K562 (cell line): ENCODE data around the gene MYH3. TPM values are rescaled to one million over a fixed set of nuclear protein-coding genes. Genes with fewer than 3 reads are reported as not detected.

Source experiments
- ATAC-seq: fragments of 200-7000 bp; cut with Tn5 transposase; 3 replicates; pipeline ENCODE4 v1.9.1; 2020; ENCODE audit warnings: moderate library complexity
- BruUV-seq: library from RNA; stranded (reverse); fragments of 400-500 nt; replicated peaks from 2 replicates; lab custom pipeline; 2021; lab: Mats Ljungman, UMichigan
- CTCF ChIA-PET: fragments of 300-600 bp; formaldehyde crosslinking; extraction: SDS; loops from one replicate; lab custom pipeline; 2021; ENCODE audit warnings: low intra/inter-chr PET ratio; lab: Yijun Ruan, JAX
- POLR2A ChIA-PET: fragments of 300-600, 350-650 bp; sonication (Branson Sonifier 250); formaldehyde crosslinking; extraction: SDS; loops from one replicate; lab custom pipeline; 2021; ENCODE audit warnings: antibody characterized with exemption, inconsistent platforms; lab: Yijun Ruan, JAX
- DNase-seq, 4 experiments: peaks; one replicate each; pipeline versions ENCODE4 v3.0.0 to v3.0.0-alpha.2; 2011 to 2018; ENCODE audit warnings: low spot score in 3 of 4, mixed read lengths in 3 of 4; ENCODE audit errors: extremely low read depth in 1 of 4
- FAIRE-seq: peaks from 2 replicates; lab custom pipeline; 2011; peaks lifted over from hg19 to GRCh38; lab: Jason Lieb, UNC
- H2AFZ ChIP-seq: 2 replicates; pipeline ENCODE4 v1.6.0; 2011; ENCODE audit warnings: low read depth, low read length, control low read depth, inconsistent platforms
- H3K27ac ChIP-seq: fragments of 200-600 bp; 3 replicates; pipeline ENCODE4 v1.8.0; 2011; ENCODE audit warnings: low read depth, mild to moderate bottlenecking, control low read depth, inconsistent platforms, low read length, moderate library complexity, mixed read lengths; ENCODE audit errors: extremely low read depth
- H3K27me3 ChIP-seq, 2 experiments: fragments of 300-600 bp in 1 of 2; 2 replicates in 1 of 2; 3 replicates in 1 of 2; pipeline versions ENCODE4 v1.6.0 to v1.8.0; 2011; ENCODE audit warnings: inconsistent platforms in 2 of 2, low read length in 2 of 2, mild to moderate bottlenecking in 1 of 2, mixed read lengths in 1 of 2, moderate library complexity in 1 of 2; ENCODE audit not compliant: control insufficient read depth in 2 of 2, insufficient read depth in 2 of 2
- H3K36me3 ChIP-seq: fragments of 300-600 bp; 3 replicates; pipeline ENCODE4 v1.8.0; 2011; ENCODE audit warnings: mild to moderate bottlenecking, low read length, inconsistent platforms; ENCODE audit not compliant: control insufficient read depth, insufficient read depth
- H3K4me1 ChIP-seq, 2 experiments: fragments of 200-600 bp in 1 of 2; replicated peaks in 1 of 2; 2 replicates in 1 of 2; 3 replicates in 1 of 2; pipeline versions ENCODE4 v1.5.1 to v1.8.0; 2011; ENCODE audit warnings: inconsistent platforms in 2 of 2, low read length in 2 of 2, mild to moderate bottlenecking in 1 of 2, mixed read lengths in 1 of 2, moderate library complexity in 1 of 2; ENCODE audit not compliant: control insufficient read depth in 2 of 2, insufficient read depth in 2 of 2
- H3K4me2 ChIP-seq: 2 replicates; pipeline ENCODE4 v1.6.1; 2011; ENCODE audit warnings: low read length, control low read depth, inconsistent platforms, mixed read lengths; ENCODE audit not compliant: insufficient read depth
- H3K4me3 ChIP-seq: fragments of 200-600 bp; sonication (generic), shearing (Covaris generic); 2 replicates; pipeline ENCODE4 v1.5.1; 2016; ENCODE audit warnings: control low read depth, inconsistent platforms
- H3K79me2 ChIP-seq: fragments of 200-600 bp; 3 replicates; pipeline ENCODE4 v1.8.0; 2011; ENCODE audit warnings: low read length, inconsistent platforms; ENCODE audit not compliant: control insufficient read depth, insufficient read depth
- H3K9ac ChIP-seq, 2 experiments: 2 replicates each; pipeline versions ENCODE4 v1.6.0 to v1.6.1; 2011; ENCODE audit warnings: low read depth in 2 of 2, low read length in 2 of 2, control low read depth in 1 of 2, inconsistent platforms in 1 of 2, mild to moderate bottlenecking in 1 of 2, mixed read lengths in 1 of 2; ENCODE audit not compliant: insufficient read depth in 1 of 2
- H3K9me1 ChIP-seq: one replicate; pipeline ENCODE4 v1.6.0; 2011; ENCODE audit warnings: inconsistent platforms, mild to moderate bottlenecking, low read length, moderate library complexity; ENCODE audit not compliant: control insufficient read depth, insufficient read depth
- H3K9me3 ChIP-seq: replicated peaks from 2 replicates; pipeline ENCODE4 v1.5.1; 2011; ENCODE audit warnings: low read depth, low read length, inconsistent platforms; ENCODE audit not compliant: control insufficient read depth, insufficient read depth
- H4K20me1 ChIP-seq: replicated peaks from 2 replicates; pipeline ENCODE4 v1.6.1; 2011; ENCODE audit warnings: low read length, inconsistent platforms, mixed read lengths; ENCODE audit not compliant: control insufficient read depth, insufficient read depth
- ADNP ChIP-seq: fragments of 200-800 bp; sonication (Bioruptor generic); IDR thresholded peaks from 2 replicates; pipeline ENCODE4 v1.6.1; 2016; ENCODE audit warnings: missing genetic modification characterization, missing compliant biosample characterization
- NR4A1 ChIP-seq, 2 experiments: fragments of 250-450 bp in 1 of 2; fragments of 450-650 bp in 1 of 2; sonication (Bioruptor Pico) in 1 of 2; IDR thresholded peaks; 2 replicates each; pipeline versions ENCODE4 v1.4.0 to v1.6.1; 2016 to 2020; ENCODE audit warnings: mild to moderate bottlenecking in 2 of 2, missing compliant biosample characterization in 1 of 2, missing genetic modification characterization in 1 of 2, moderate library complexity in 1 of 2
- NRF1 ChIP-seq, 2 experiments: fragments of 450-650 bp; IDR thresholded peaks in 1 of 2; conservative IDR thresholded peaks in 1 of 2; 2 replicates each; pipeline ENCODE4 v1.6.1; 2014; ENCODE audit warnings: mild to moderate bottlenecking in 2 of 2
- PML ChIP-seq: IDR thresholded peaks from 2 replicates; pipeline ENCODE4 v1.6.1; 2012; ENCODE audit warnings: low read length, inconsistent platforms
- WGBS: fragments of 100-300 bp; shearing (Covaris generic); methylation state at CpG from one replicate; pipeline ENCODE4 v1.1.6; 2016; ENCODE audit warnings: low coverage, mixed read lengths; ENCODE audit not compliant: insufficient coverage; ENCODE audit errors: missing lambda C conversion rate; 5-methylcytosine and 5-hydroxymethylcytosine counted together
- in situ Hi-C: fragments of 300-500 bp; cut with MboI; formaldehyde crosslinking; loops from 4 replicates; pipeline ENCODE4 v1.15.0; 2018; ENCODE audit warnings: inconsistent platforms, mixed read lengths
- intact Hi-C: fragments of 100-400 bp; cut with micrococcal nuclease; formaldehyde crosslinking; loops from 2 replicates; pipeline ENCODE4 v1.14.2; 2022
- polyA plus RNA-seq, 8 experiments: library from polyadenylated mRNA; depleted of rRNA in 4 of 8; stranded (reverse) in 5 of 8; unstranded in 3 of 8; fragments of >200 nt; fragmentation: Nextera tagmentation in 2 of 8; fragmentation: Illumina TruSeq in 1 of 8; extraction: Ambion mirVana in 2 of 8; extraction: Trizol in 1 of 8; gene quantifications; 2 replicates each; pipeline versions ENCODE4 v1.2.1 to v1.2.3, GENCODE V29; 2011 to 2014; ENCODE audit warnings: inconsistent platforms in 1 of 8, missing spikeins in 1 of 8
- total RNA-seq, 7 experiments: library from RNA; depleted of rRNA in 6 of 7; stranded (reverse); fragments of >200 nt in 6 of 7; fragmentation: Illumina TruSeq in 2 of 7; extraction: Trizol in 2 of 7; gene quantifications; 2 replicates each; pipeline versions ENCODE4 v1.2.1 to v1.2.3, GENCODE V29; 2011 to 2021; ENCODE audit warnings: low replicate concordance in 1 of 7
- TF ChIP-seq, protein P1 (sequence below): fragments of 450-650 bp; IDR thresholded peaks from 2 replicates; pipeline ENCODE4 v1.6.1; 2016; ENCODE audit warnings: low read depth, mild to moderate bottlenecking, moderate library complexity
- TF ChIP-seq, protein P2 (sequence below), 3 experiments: IDR thresholded peaks in 2 of 3; conservative IDR thresholded peaks in 1 of 3; 2 replicates each; pipeline ENCODE4 v1.5.1; 2011 to 2012; ENCODE audit warnings: low read length in 3 of 3, mild to moderate bottlenecking in 3 of 3, control low read depth in 2 of 3, improper control_type of control experiment in 1 of 3, inconsistent platforms in 1 of 3, low read depth in 1 of 3, mixed read lengths in 1 of 3, moderate library complexity in 1 of 3; ENCODE audit not compliant: insufficient read depth in 2 of 3

MYH3 gene
- total and polyA plus RNA-seq, 9 of the 15 experiments (the other 6 are each of a cell fraction or from before 2014, with no cell fraction given) = 0.24 to 0.75 (median 0.40) TPM; not detected in 1

DNA sequence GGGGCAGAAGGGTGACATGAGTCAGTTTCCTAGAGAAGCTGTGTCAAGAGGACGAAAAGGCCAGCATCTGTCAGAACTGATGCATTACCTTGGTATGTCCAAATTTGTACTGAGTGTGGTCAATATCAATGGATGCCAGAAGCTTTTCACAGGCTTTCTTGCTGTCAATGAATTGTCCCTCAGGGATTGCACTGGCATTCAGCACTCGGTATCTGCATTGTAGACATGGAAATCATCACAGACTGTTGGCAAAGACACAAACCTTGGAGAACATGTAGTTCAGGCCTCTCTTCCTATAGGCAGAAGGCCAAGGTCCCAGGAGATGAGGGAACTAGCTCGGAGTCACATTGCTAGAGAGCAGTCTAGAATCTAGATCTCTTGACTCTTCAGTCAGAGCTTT, 16.6 kb downstream of the MYH3 start (continued):
- TF ChIP-seq NR4A1 (CRISPR knock-in tag; IDR thresholded peaks at IDR 0.05) (no peak), NR4A1 (tag; IDR thresholded peaks at IDR 0.05) (no peak)

DNA sequence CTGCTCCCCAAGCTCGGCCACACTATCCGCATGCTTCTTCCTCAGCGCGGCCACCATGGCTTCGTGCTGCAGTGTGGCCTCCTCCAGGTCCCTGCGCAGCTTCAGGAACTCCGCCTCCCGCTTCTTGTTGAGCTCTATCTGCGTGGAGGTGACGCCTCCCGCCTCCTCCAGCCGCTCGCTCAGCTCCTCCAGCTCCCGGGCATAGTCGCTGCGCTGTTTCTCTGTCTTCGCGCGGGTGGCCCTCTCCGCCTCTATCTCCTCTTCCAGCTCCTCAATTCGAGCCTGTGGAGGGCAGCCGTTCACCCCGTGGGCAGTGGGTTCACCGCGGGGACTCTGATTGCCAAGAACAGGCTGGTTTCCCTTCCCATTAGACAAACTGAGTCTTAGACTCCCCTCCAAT, 19.0 kb downstream of the MYH3 start:
- FAIRE-seq = no peak
- Histone ChIP-seq H3K9me3 (no peaks in the 10 kb centered on the region), H3K4me1 (peaks cover 0 to 3% of the 10 kb centered on the region in 2 experiments; a peak in 2 of 5 replicates), H3K4me2 (no peak overlapping the region), H3K4me3 (no peak overlapping the region), H3K27ac (no peak overlapping the region), H3K27me3 (peaks cover 0 to 6% of the 10 kb centered on the region in 2 experiments; a peak in 1 of 5 replicates), H4K20me1 (no peaks in the 10 kb centered on the region), H2AFZ (no peak overlapping the region), H3K79me2 (no peaks in the 10 kb centered on the region), H3K9ac (no peak overlapping the region), H3K36me3 (no peaks in the 10 kb centered on the region), H3K9me1 (no peaks in the 10 kb centered on the region)
- WGBS = 16% methylated on average over 25 of the region's 25 CpGs
- TF ChIP-seq NRF1 (conservative IDR thresholded peaks at IDR 0.05 in 1 of 2, IDR thresholded peaks at IDR 0.05 in 1 of 2) (peak in 1 of 2 experiments; percentile 22; a peak in 1 of 4 replicates), PML (no peak)
- ChIA-PET POLR2A (no interaction called here), CTCF (no interaction called here)
- ATAC-seq = no peak; the same call in 2 of the 3 replicates
- no TSS peak for BruUV-seq
- intact Hi-C loops = no loop called here
- no peak for DNase-seq
- in situ Hi-C loops = no loop called here

DNA sequence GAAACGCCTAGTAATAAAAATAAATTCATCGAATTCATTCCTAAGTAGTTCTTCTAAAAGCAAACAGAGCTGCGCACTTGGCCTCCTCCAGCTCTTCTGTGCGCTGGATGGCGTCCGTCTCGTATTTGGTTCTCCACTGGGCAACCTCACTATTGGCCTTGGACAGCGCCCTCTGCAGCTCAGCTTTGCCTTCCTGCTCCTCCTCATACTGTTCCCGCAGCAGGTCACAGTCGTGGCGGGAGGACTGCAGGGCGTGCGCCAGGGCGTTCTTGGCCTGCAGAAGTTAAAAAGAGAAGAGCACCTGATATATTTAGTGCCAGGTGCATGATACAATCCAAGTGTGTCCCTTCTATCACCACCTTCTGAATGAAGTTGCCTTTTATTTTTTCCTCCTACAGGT, 21.8 kb downstream of the MYH3 start:
- peaks cover 0 to 9% of the 10 kb centered on the region in 2 experiments; a peak in 1 of 5 replicates for H3K27me3 ChIP-seq
- H3K27ac ChIP-seq = no peak overlapping the region
- H2AFZ ChIP-seq = no peak overlapping the region
- H3K4me2 ChIP-seq = no peak overlapping the region
- ATAC-seq = peak; percentile 52; the same call in 2 of the 3 replicates
- FAIRE-seq = no peak
- H3K9me1 ChIP-seq = no peaks in the 10 kb centered on the region
- no peaks in the 10 kb centered on the region for H4K20me1 ChIP-seq
- peaks cover 0 to 3% of the 10 kb centered on the region in 2 experiments; a peak in 2 of 5 replicates for H3K4me1 ChIP-seq
- H3K36me3 ChIP-seq = no peaks in the 10 kb centered on the region
- intact Hi-C loops (no loop called here), in situ Hi-C loops (no loop called here)
- WGBS = 57% methylated on average over 10 of the region's 14 CpGs
- H3K79me2 ChIP-seq = no peaks in the 10 kb centered on the region
- no peak overlapping the region for H3K9ac ChIP-seq
- no peak overlapping the region for H3K4me3 ChIP-seq
- BruUV-seq = no TSS peak
- CTCF ChIA-PET = no interaction called here
- DNase-seq = peak in 1 of 4 experiments; percentile 11
- no peaks in the 10 kb centered on the region for H3K9me3 ChIP-seq
- POLR2A ChIA-PET = no interaction called here
- TF ChIP-seq, protein P1, sequence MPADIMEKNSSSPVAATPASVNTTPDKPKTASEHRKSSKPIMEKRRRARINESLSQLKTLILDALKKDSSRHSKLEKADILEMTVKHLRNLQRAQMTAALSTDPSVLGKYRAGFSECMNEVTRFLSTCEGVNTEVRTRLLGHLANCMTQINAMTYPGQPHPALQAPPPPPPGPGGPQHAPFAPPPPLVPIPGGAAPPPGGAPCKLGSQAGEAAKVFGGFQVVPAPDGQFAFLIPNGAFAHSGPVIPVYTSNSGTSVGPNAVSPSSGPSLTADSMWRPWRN = no peak
- TF ChIP-seq ADNP (tag) = no peak
- TF ChIP-seq, protein P2, sequence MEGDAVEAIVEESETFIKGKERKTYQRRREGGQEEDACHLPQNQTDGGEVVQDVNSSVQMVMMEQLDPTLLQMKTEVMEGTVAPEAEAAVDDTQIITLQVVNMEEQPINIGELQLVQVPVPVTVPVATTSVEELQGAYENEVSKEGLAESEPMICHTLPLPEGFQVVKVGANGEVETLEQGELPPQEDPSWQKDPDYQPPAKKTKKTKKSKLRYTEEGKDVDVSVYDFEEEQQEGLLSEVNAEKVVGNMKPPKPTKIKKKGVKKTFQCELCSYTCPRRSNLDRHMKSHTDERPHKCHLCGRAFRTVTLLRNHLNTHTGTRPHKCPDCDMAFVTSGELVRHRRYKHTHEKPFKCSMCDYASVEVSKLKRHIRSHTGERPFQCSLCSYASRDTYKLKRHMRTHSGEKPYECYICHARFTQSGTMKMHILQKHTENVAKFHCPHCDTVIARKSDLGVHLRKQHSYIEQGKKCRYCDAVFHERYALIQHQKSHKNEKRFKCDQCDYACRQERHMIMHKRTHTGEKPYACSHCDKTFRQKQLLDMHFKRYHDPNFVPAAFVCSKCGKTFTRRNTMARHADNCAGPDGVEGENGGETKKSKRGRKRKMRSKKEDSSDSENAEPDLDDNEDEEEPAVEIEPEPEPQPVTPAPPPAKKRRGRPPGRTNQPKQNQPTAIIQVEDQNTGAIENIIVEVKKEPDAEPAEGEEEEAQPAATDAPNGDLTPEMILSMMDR (IDR thresholded peaks at IDR 0.05 in 2 of 3, conservative IDR thresholded peaks at IDR 0.05 in 1 of 3; ENCODE audit: insufficient read depth in 2 of 3, low read depth in 1 of 3, low read length in 3 of 3) = peak; percentile 17 to 35 (median 21); a peak in 2 of 6 replicates
